ENCODE data around the gene TBXAS1. TPM values are rescaled to one million over a fixed set of nuclear protein-coding genes. Genes with fewer than 3 reads are reported as not detected.

The TBXAS1 gene
- total RNA-seq, 4 donors from 2014 or later: 6.2 to 23.0 (median 11.8) TPM

- no peak for ATAC-seq
- Histone ChIP-seq H3K36me3 (no peaks in the 10 kb centered on the region), H3K4me3 (no peak overlapping the region), H3K27ac (no peak overlapping the region), H3K9me3 (no peaks in the 10 kb centered on the region), H3K4me1 (no peaks in the 10 kb centered on the region), H3K27me3 (no peaks in the 10 kb centered on the region)
- TF ChIP-seq POLR2AphosphoS5 (IDR thresholded peaks at IDR 0.05) (no peak), CTCF (IDR thresholded peaks at IDR 0.05) (no peak), EP300 (IDR thresholded peaks at IDR 0.05) (no peak), POLR2A (IDR thresholded peaks at IDR 0.05) (no peak)
- 89 to 100% methylated on average over 1 to 2 of the region's 6 CpGs for WGBS, 2 donors (ENCODE audit: low coverage in 1 of 2)
Measured at GRCh38 chr7:139895141-139895829, 66.2 kb downstream of the TBXAS1 start.

- no peak for TF ChIP-seq CTCF (IDR thresholded peaks at IDR 0.05)
- Histone ChIP-seq H3K4me1 (no peaks in the 10 kb centered on the region), H3K27me3 (no peaks in the 10 kb centered on the region), H3K4me3 (no peak overlapping the region), H3K27ac (no peak overlapping the region), H3K36me3 (no peaks in the 10 kb centered on the region), H3K9me3 (no peaks in the 10 kb centered on the region)
- WGBS, 2 donors (ENCODE audit: low coverage in 1 of 2): 86 to 100% methylated on average over 1 to 3 of the region's 3 CpGs
- ATAC-seq: no peak
Measured at GRCh38 chr7:139896288-139896687, 67.2 kb downstream of the TBXAS1 start.

DNA sequence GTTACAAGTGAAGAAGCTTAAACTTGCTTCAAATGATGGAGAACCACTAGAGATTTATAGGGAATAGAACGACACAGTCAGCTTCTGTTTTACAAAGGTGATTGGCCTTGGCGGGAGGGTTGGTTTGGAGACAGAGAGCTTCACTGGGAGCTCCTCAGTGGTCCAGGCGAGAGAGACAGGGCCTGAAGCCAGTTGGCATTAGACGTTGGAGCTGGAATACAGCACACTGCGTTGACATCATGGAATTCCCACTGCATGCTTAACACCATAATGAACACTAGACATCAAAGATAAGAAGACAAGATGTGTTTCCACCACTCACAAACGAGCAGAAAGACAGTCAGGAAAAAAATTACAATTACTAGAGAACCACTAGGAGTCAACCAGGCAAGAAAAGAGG lies 67.8 kb downstream of the TBXAS1 start:
- WGBS, 2 donors (ENCODE audit: low coverage in 1 of 2): 24 to 70% methylated on average over 5 to 6 of the region's 6 CpGs
- TF ChIP-seq EP300 (IDR thresholded peaks at IDR 0.05): no peak
- no peak for TF ChIP-seq POLR2AphosphoS5 (IDR thresholded peaks at IDR 0.05)
- TF ChIP-seq CTCF (IDR thresholded peaks at IDR 0.05): no peak
- TF ChIP-seq POLR2A (IDR thresholded peaks at IDR 0.05): no peak
- H3K27ac ChIP-seq: no peak overlapping the region
- H3K9me3 ChIP-seq: no peaks in the 10 kb centered on the region
- no peaks in the 10 kb centered on the region for H3K36me3 ChIP-seq
- no peak for ATAC-seq
- no peak overlapping the region for H3K4me3 ChIP-seq
- no peaks in the 10 kb centered on the region for H3K4me1 ChIP-seq
- no peaks in the 10 kb centered on the region for H3K27me3 ChIP-seq

- H3K4me1 ChIP-seq: no peaks in the 10 kb centered on the region
- no peak overlapping the region for H3K4me3 ChIP-seq
- 92% methylated on average over 5 of the region's 5 CpGs; no CpG with 5 or more reads in 1 of the 2 donors for whole genome bisulfite sequencing, 2 donors (ENCODE audit: low coverage in 1 of 2)
- no peaks in the 10 kb centered on the region for H3K27me3 ChIP-seq
- no peak for ATAC-seq
- TF ChIP-seq POLR2A (IDR thresholded peaks at IDR 0.05): no peak
- TF ChIP-seq POLR2AphosphoS5 (IDR thresholded peaks at IDR 0.05): no peak
- no peak for TF ChIP-seq EP300 (IDR thresholded peaks at IDR 0.05)
- no peak for TF ChIP-seq CTCF (IDR thresholded peaks at IDR 0.05)
- no peak overlapping the region for H3K27ac ChIP-seq
- H3K36me3 ChIP-seq: no peaks in the 10 kb centered on the region
- peaks cover 0 to 2% (median 0%) of the 10 kb centered on the region in 3 donors for H3K9me3 ChIP-seq
Measured at GRCh38 chr7:139897422-139898090, 68.5 kb downstream of the TBXAS1 start.

- Histone ChIP-seq H3K27ac (no peak overlapping the region), H3K9me3 (peaks cover 0 to 11% (median 0%) of the 10 kb centered on the region in 3 donors), H3K27me3 (no peaks in the 10 kb centered on the region), H3K4me1 (no peaks in the 10 kb centered on the region), H3K4me3 (no peak overlapping the region), H3K36me3 (no peaks in the 10 kb centered on the region)
- 62 to 100% methylated on average over 3 of the region's 12 CpGs for WGBS, 2 donors (ENCODE audit: low coverage in 1 of 2)
- TF ChIP-seq CTCF (IDR thresholded peaks at IDR 0.05): no peak
- TF ChIP-seq POLR2A (IDR thresholded peaks at IDR 0.05): no peak
- TF ChIP-seq POLR2AphosphoS5 (IDR thresholded peaks at IDR 0.05): no peak
- no peak for TF ChIP-seq EP300 (IDR thresholded peaks at IDR 0.05)
- ATAC-seq: no peak
Measured at GRCh38 chr7:139898483-139898882, 69.4 kb downstream of the TBXAS1 start.
